ENCODE data around the gene LPIN1.

- TF ChIP-seq POLR2A (IDR thresholded peaks at IDR 0.05; ENCODE audit: low read length) (no peak), GATA1 (IDR thresholded peaks at IDR 0.05; ENCODE audit: low read depth, low read length) (no peak)
Observed at GRCh38 chr2:11778416-11778815, 32.0 kb downstream of the LPIN1 start.
